Stomach (tissue), 9 donors: ENCODE data around the gene MUC21. TPM values are rescaled to one million over a fixed set of nuclear protein-coding genes. Genes with fewer than 3 reads are reported as not detected.

Experiments used
- DNase-seq, 2 donors: peaks; one replicate each; pipeline versions ENCODE4 v3.0.0 to v3.0.0-alpha.2; 2013 to 2019
- H3K27ac ChIP-seq, 5 donors: fragments of 200-600 bp in 4 of 5; sonication (generic) in 4 of 5; one replicate each; pipeline ENCODE4 v1.5.1; 2013 to 2019; ENCODE audit warnings: mild to moderate bottlenecking in 1 of 5, moderate library complexity in 1 of 5
- H3K27me3 ChIP-seq, 3 donors: fragments of 200-600 bp; sonication (generic); one replicate each; pipeline ENCODE4 v1.5.1; 2017 to 2019; ENCODE audit warnings: mixed run types in 1 of 3
- H3K36me3 ChIP-seq, 4 donors: fragments of 200-600 bp; sonication (generic); 1 replicate in 3 of 4; 2 replicates in 1 of 4; pipeline ENCODE4 v1.5.1; 2016 to 2019
- H3K4me1 ChIP-seq, 4 donors: fragments of 200-600 bp; sonication (generic); one replicate each; pipeline ENCODE4 v1.5.1; 2016 to 2019
- H3K4me3 ChIP-seq, 4 donors: fragments of 200-600 bp; sonication (generic) in 3 of 4; one replicate each; pipeline ENCODE4 v1.5.1; 2016 to 2019; ENCODE audit warnings: mild to moderate bottlenecking in 1 of 4
- H3K9me3 ChIP-seq, 4 donors: fragments of 200-600 bp; sonication (generic); one replicate each; pipeline ENCODE4 v1.5.1; 2016 to 2019
- EP300 ChIP-seq: sonication (generic); formaldehyde crosslinking; IDR thresholded peaks from one replicate; pipeline ENCODE4 v1.6.1; 2017; ENCODE audit warnings: antibody characterized with exemption
- POLR2A ChIP-seq, 4 donors: fragments of 450-650 bp; IDR thresholded peaks; one replicate each; pipeline ENCODE4 v1.6.1; 2016; ENCODE audit warnings: antibody characterized with exemption in 4 of 4, control low read depth in 2 of 4, mild to moderate bottlenecking in 1 of 4, moderate library complexity in 1 of 4
- POLR2AphosphoS5 ChIP-seq, 3 donors: sonication (generic); formaldehyde crosslinking; IDR thresholded peaks; one replicate each; pipeline ENCODE4 v1.6.1; 2016; ENCODE audit warnings: antibody characterized with exemption in 3 of 3
- WGBS, 5 donors: extraction: QIAGEN DNeasy Blood & Tissue Kit in 3 of 5; methylation state at CpG; one replicate each; pipeline versions ENCODE4 v1.1.5 to v1.1.7; 2013 to 2018; 5-methylcytosine and 5-hydroxymethylcytosine counted together
- intact Hi-C: fragments of 100-400 bp; cut with DNase I; formaldehyde crosslinking; loops from one replicate; pipeline ENCODE4 v1.15.1; 2023; ENCODE audit warnings: low total_unique reads
- polyA plus RNA-seq, 3 donors: library from polyadenylated mRNA; stranded (reverse); fragments of 200-250 nt; gene quantifications; one replicate each; pipeline ENCODE4 v1.2.3, GENCODE V29; 2013
- total RNA-seq, 5 donors: library from RNA; depleted of rRNA; stranded (reverse); fragments of >200 nt; gene quantifications; one replicate each; pipeline versions ENCODE4 v1.1.0 to v1.2.3, GENCODE V29; 2014 to 2016
- TF ChIP-seq, protein P1 (sequence below), 7 experiments: fragments of 450-650 bp in 4 of 7; fragments of 200-600 bp in 3 of 7; sonication (generic) in 3 of 7; IDR thresholded peaks; one replicate each; pipeline ENCODE4 v1.5.1; 2016 to 2019; ENCODE audit warnings: antibody characterized with exemption in 7 of 7, control low read depth in 2 of 7, mild to moderate bottlenecking in 1 of 7
- donor health status: healthy with polysubstance abuse.
- donor health status: Bipolar disorder and iron deficiency.
- donor health status: healthy.

The MUC21 gene
- total and polyA plus RNA-seq, 8 donors = 0.18 to 131 (median 1.6) TPM; not detected in 1

DNA sequence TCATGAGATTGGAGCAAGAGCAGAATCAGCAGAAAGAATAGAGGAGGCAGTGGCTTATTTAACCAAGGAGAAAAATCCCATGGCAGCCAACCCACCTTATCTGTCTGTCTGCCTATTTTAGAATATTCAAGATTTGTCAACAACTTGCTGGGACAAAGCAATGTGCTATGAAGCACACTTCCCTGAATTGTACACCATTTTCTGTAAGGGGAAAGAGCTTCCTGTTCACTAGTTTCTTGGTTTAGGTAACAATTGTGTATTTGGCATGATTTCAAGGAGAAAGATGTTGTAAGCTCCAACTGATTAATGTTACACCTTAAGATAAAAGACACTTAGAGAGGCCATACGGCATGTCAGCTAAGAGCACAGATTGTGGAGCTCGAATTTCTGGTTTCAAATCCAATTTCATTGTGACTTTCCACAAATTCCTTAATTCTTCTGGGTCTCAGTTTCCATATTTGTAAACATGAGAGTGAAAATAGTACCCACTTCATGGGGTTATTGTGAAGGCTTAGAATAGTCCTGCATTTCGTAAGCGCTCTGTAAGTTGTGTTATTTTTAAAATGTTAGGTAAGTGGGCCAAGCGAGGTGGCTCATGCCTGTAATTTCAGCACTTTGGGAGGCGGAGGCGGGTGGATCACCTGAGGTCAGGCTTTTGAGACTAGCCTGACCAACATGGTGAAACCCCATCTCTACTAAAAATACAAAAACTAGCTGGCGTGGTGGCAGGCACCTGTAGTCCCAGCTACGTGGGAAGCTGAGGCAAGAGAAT lies 21.9 kb downstream of the MUC21 start:
- WGBS, 5 donors = 75 to 86% (median 78%) methylated on average over 9 of the region's 9 CpGs
- H3K27ac ChIP-seq = no peak overlapping the region
- TF ChIP-seq POLR2AphosphoS5 (IDR thresholded peaks at IDR 0.05) (no peak), EP300 (no peak), POLR2A (IDR thresholded peaks at IDR 0.05) (no peak)
- TF ChIP-seq, protein P1, sequence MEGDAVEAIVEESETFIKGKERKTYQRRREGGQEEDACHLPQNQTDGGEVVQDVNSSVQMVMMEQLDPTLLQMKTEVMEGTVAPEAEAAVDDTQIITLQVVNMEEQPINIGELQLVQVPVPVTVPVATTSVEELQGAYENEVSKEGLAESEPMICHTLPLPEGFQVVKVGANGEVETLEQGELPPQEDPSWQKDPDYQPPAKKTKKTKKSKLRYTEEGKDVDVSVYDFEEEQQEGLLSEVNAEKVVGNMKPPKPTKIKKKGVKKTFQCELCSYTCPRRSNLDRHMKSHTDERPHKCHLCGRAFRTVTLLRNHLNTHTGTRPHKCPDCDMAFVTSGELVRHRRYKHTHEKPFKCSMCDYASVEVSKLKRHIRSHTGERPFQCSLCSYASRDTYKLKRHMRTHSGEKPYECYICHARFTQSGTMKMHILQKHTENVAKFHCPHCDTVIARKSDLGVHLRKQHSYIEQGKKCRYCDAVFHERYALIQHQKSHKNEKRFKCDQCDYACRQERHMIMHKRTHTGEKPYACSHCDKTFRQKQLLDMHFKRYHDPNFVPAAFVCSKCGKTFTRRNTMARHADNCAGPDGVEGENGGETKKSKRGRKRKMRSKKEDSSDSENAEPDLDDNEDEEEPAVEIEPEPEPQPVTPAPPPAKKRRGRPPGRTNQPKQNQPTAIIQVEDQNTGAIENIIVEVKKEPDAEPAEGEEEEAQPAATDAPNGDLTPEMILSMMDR (IDR thresholded peaks at IDR 0.05) = no peak

DNA sequence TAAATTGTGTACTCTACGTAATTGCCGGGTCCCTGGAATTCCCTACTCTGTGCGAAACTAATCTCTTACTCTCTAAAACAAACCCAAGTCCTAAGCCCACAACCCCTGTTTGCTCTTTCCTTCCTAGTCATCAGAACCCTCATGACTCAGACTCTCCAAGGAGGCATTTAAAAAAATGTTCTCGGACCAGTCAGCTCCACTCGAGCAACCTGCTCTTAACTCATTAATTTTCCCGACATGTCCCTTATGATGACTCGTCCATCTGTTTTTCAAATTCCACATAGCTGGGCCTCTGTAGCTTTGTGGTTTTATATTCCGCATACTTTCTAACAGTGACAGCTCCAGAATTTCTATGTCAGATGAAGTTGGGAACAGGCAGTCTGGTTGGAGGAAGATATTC lies 24.2 kb downstream of the MUC21 start:
- peak overlapping the region in 4 of 5 donors; percentile 7 to 36 (median 26) for H3K27ac ChIP-seq
- DNase-seq = peak in 1 of 2 donors; percentile 61
- no peaks in the 10 kb centered on the region for H3K36me3 ChIP-seq
- H3K4me3 ChIP-seq = no peak overlapping the region
- no peaks in the 10 kb centered on the region for H3K27me3 ChIP-seq
- peaks cover 0 to 22% (median 0%) of the 10 kb centered on the region in 4 donors for H3K4me1 ChIP-seq
- TF ChIP-seq POLR2AphosphoS5 (IDR thresholded peaks at IDR 0.05) = peak in 1 of 3 donors; percentile 70
- TF ChIP-seq, protein P1 (IDR thresholded peaks at IDR 0.05) = no peak
- TF ChIP-seq POLR2A (IDR thresholded peaks at IDR 0.05) = no peak
- no peaks in the 10 kb centered on the region for H3K9me3 ChIP-seq
- intact Hi-C loops = no loop called here
- WGBS, 5 donors = 26 to 39% (median 30%) methylated on average over 8 of the region's 8 CpGs

More for the DNA sequence above, 21.9 kb downstream of the MUC21 start:
- Histone ChIP-seq H3K9me3 (no peaks in the 10 kb centered on the region), H3K4me1 (peaks cover 0 to 22% (median 0%) of the 10 kb centered on the region in 4 donors), H3K4me3 (no peak overlapping the region), H3K27me3 (no peaks in the 10 kb centered on the region), H3K36me3 (no peaks in the 10 kb centered on the region)
- DNase-seq = no peak
- intact Hi-C loops = no loop called here

DNA sequence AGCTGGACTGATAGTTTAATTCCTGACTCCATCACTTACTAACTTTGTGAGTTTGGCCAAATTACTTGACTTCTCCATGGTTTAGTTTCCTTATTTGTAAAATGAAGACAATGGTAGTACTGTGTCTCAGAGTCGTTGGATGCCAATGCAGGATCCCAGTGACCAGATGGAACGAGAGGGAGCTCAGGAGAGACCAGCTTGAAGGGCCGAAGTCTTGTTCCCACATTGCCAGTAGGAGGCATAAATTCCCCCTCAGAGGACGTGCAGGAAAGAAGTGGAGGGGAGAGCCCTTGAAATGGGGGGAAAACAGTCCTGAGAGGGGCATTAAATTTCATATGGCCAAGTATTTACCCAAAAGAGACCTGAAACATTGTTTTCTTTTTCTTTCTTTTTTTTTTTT lies 24.6 kb downstream of the MUC21 start:
- Histone ChIP-seq H3K36me3 (no peaks in the 10 kb centered on the region), H3K27me3 (no peaks in the 10 kb centered on the region), H3K9me3 (no peaks in the 10 kb centered on the region), H3K4me1 (peaks cover 0 to 22% (median 0%) of the 10 kb centered on the region in 4 donors), H3K4me3 (no peak overlapping the region), H3K27ac (peak overlapping the region in 4 of 5 donors; percentile 7 to 36 (median 26))
- no peak for DNase-seq
- intact Hi-C loops = no loop called here
- TF ChIP-seq POLR2A (IDR thresholded peaks at IDR 0.05) (no peak), POLR2AphosphoS5 (IDR thresholded peaks at IDR 0.05) (no peak), EP300 (no peak)
- TF ChIP-seq, protein P1 (IDR thresholded peaks at IDR 0.05) = no peak
- WGBS, 5 donors = 62 to 69% (median 64%) methylated on average over 4 of the region's 4 CpGs

DNA sequence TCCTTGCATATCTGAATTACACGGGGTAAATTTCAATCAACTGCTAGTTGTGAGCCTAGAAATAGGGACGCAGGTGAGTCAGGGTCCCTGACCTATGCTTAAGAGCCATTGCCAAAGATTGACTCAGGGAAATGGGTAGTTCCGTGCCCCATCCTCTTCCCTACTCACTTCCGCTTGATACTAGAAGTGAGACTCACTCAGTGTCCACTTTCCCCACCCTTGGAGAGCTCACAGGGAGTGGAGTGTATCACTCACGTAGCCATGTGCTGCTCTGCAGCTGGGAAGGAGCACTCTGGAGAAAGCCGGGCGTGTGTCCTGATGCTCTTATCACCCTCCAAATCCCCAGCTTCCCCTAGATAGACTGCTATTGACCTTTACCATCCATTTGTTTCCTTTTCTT lies 26.2 kb downstream of the MUC21 start:
- intact Hi-C loops = no loop called here
- H3K36me3 ChIP-seq = no peaks in the 10 kb centered on the region
- H3K27me3 ChIP-seq = no peaks in the 10 kb centered on the region
- no peak overlapping the region for H3K27ac ChIP-seq
- TF ChIP-seq POLR2AphosphoS5 (IDR thresholded peaks at IDR 0.05) (no peak), EP300 (no peak), POLR2A (IDR thresholded peaks at IDR 0.05) (no peak)
- TF ChIP-seq, protein P1 (IDR thresholded peaks at IDR 0.05) = no peak
- 77 to 93% (median 88%) methylated on average over 7 of the region's 7 CpGs for WGBS, 5 donors
- no peak for DNase-seq
- H3K4me1 ChIP-seq = peaks cover 0 to 22% (median 0%) of the 10 kb centered on the region in 4 donors
- peaks cover 0 to 5% (median 4%) of the 10 kb centered on the region in 4 donors for H3K9me3 ChIP-seq
- H3K4me3 ChIP-seq = no peak overlapping the region
